K562 (cell line): Measurements from ENCODE around the gene KRT85. TPM values are rescaled to one million over a fixed set of nuclear protein-coding genes. Genes with fewer than 3 reads are reported as not detected.

ENCODE experiments used
- ATAC-seq: fragments of 200-7000 bp; cut with Tn5 transposase; 3 replicates; pipeline ENCODE4 v1.9.1; 2020; ENCODE audit warnings: moderate library complexity
- BruUV-seq: library from RNA; stranded (reverse); fragments of 400-500 nt; replicated peaks from 2 replicates; lab custom pipeline; 2021; lab: Mats Ljungman, UMichigan
- CTCF ChIA-PET: fragments of 300-600 bp; formaldehyde crosslinking; extraction: SDS; loops from one replicate; lab custom pipeline; 2021; ENCODE audit warnings: low intra/inter-chr PET ratio; lab: Yijun Ruan, JAX
- POLR2A ChIA-PET: fragments of 300-600, 350-650 bp; sonication (Branson Sonifier 250); formaldehyde crosslinking; extraction: SDS; loops from one replicate; lab custom pipeline; 2021; ENCODE audit warnings: antibody characterized with exemption, inconsistent platforms; lab: Yijun Ruan, JAX
- DNase-seq, 4 experiments: peaks; one replicate each; pipeline versions ENCODE4 v3.0.0 to v3.0.0-alpha.2; 2011 to 2018; ENCODE audit warnings: low spot score in 3 of 4, mixed read lengths in 3 of 4; ENCODE audit errors: extremely low read depth in 1 of 4
- FAIRE-seq: peaks from 2 replicates; lab custom pipeline; 2011; peaks lifted over from hg19 to GRCh38; lab: Jason Lieb, UNC
- H2AFZ ChIP-seq: 2 replicates; pipeline ENCODE4 v1.6.0; 2011; ENCODE audit warnings: low read depth, low read length, control low read depth, inconsistent platforms
- H3K27ac ChIP-seq: fragments of 200-600 bp; 3 replicates; pipeline ENCODE4 v1.8.0; 2011; ENCODE audit warnings: low read depth, mild to moderate bottlenecking, control low read depth, inconsistent platforms, low read length, moderate library complexity, mixed read lengths; ENCODE audit errors: extremely low read depth
- H3K27me3 ChIP-seq, 2 experiments: fragments of 300-600 bp in 1 of 2; 2 replicates in 1 of 2; 3 replicates in 1 of 2; pipeline versions ENCODE4 v1.6.0 to v1.8.0; 2011; ENCODE audit warnings: inconsistent platforms in 2 of 2, low read length in 2 of 2, mild to moderate bottlenecking in 1 of 2, mixed read lengths in 1 of 2, moderate library complexity in 1 of 2; ENCODE audit not compliant: control insufficient read depth in 2 of 2, insufficient read depth in 2 of 2
- H3K36me3 ChIP-seq: fragments of 300-600 bp; 3 replicates; pipeline ENCODE4 v1.8.0; 2011; ENCODE audit warnings: mild to moderate bottlenecking, low read length, inconsistent platforms; ENCODE audit not compliant: control insufficient read depth, insufficient read depth
- H3K4me1 ChIP-seq, 2 experiments: fragments of 200-600 bp in 1 of 2; replicated peaks in 1 of 2; 2 replicates in 1 of 2; 3 replicates in 1 of 2; pipeline versions ENCODE4 v1.5.1 to v1.8.0; 2011; ENCODE audit warnings: inconsistent platforms in 2 of 2, low read length in 2 of 2, mild to moderate bottlenecking in 1 of 2, mixed read lengths in 1 of 2, moderate library complexity in 1 of 2; ENCODE audit not compliant: control insufficient read depth in 2 of 2, insufficient read depth in 2 of 2
- H3K4me2 ChIP-seq: 2 replicates; pipeline ENCODE4 v1.6.1; 2011; ENCODE audit warnings: low read length, control low read depth, inconsistent platforms, mixed read lengths; ENCODE audit not compliant: insufficient read depth
- H3K4me3 ChIP-seq: fragments of 200-600 bp; sonication (generic), shearing (Covaris generic); 2 replicates; pipeline ENCODE4 v1.5.1; 2016; ENCODE audit warnings: control low read depth, inconsistent platforms
- H3K79me2 ChIP-seq: fragments of 200-600 bp; 3 replicates; pipeline ENCODE4 v1.8.0; 2011; ENCODE audit warnings: low read length, inconsistent platforms; ENCODE audit not compliant: control insufficient read depth, insufficient read depth
- H3K9ac ChIP-seq, 2 experiments: 2 replicates each; pipeline versions ENCODE4 v1.6.0 to v1.6.1; 2011; ENCODE audit warnings: low read depth in 2 of 2, low read length in 2 of 2, control low read depth in 1 of 2, inconsistent platforms in 1 of 2, mild to moderate bottlenecking in 1 of 2, mixed read lengths in 1 of 2; ENCODE audit not compliant: insufficient read depth in 1 of 2
- H3K9me1 ChIP-seq: one replicate; pipeline ENCODE4 v1.6.0; 2011; ENCODE audit warnings: inconsistent platforms, mild to moderate bottlenecking, low read length, moderate library complexity; ENCODE audit not compliant: control insufficient read depth, insufficient read depth
- H3K9me3 ChIP-seq: replicated peaks from 2 replicates; pipeline ENCODE4 v1.5.1; 2011; ENCODE audit warnings: low read depth, low read length, inconsistent platforms; ENCODE audit not compliant: control insufficient read depth, insufficient read depth
- H4K20me1 ChIP-seq: replicated peaks from 2 replicates; pipeline ENCODE4 v1.6.1; 2011; ENCODE audit warnings: low read length, inconsistent platforms, mixed read lengths; ENCODE audit not compliant: control insufficient read depth, insufficient read depth
- C11orf30 ChIP-seq: fragments of 450-650 bp; IDR thresholded peaks from 2 replicates; pipeline ENCODE4 v1.6.1; 2016; ENCODE audit warnings: low read depth, mild to moderate bottlenecking
- MAFF ChIP-seq: IDR thresholded peaks from 2 replicates; pipeline ENCODE4 v1.6.1; 2012; ENCODE audit warnings: low read length, improper control_type of control experiment
- MAFK ChIP-seq: IDR thresholded peaks from 2 replicates; pipeline ENCODE4 v1.6.1; 2011; ENCODE audit warnings: low read length, improper control_type of control experiment
- PHB ChIP-seq: fragments of 250-450 bp; sonication (Bioruptor Pico); IDR thresholded peaks from 2 replicates; pipeline ENCODE4 v1.5.0; 2021
- RHOXF2B ChIP-seq: fragments of 250-450 bp; sonication (Bioruptor Pico); conservative IDR thresholded peaks from 2 replicates; pipeline ENCODE4 v1.5.1; 2021
- TSC22D4 ChIP-seq: fragments of 450-650 bp; IDR thresholded peaks from 2 replicates; pipeline ENCODE4 v1.6.1; 2016; ENCODE audit warnings: missing genetic modification characterization, missing biosample characterization, control low read depth
- ZNF212 ChIP-seq: fragments of 450-650 bp; formaldehyde crosslinking; IDR thresholded peaks from 2 replicates; pipeline ENCODE4 v1.4.0; 2020; ENCODE audit warnings: mild to moderate bottlenecking
- ZNF316 ChIP-seq: fragments of 450-650 bp; IDR thresholded peaks from 2 replicates; pipeline ENCODE4 v1.6.1; 2016
- ZNF695 ChIP-seq: fragments of 450-650 bp; formaldehyde crosslinking; IDR thresholded peaks from 2 replicates; pipeline ENCODE4 v1.4.0; 2020; ENCODE audit warnings: mild to moderate bottlenecking, moderate library complexity
- ZNF79 ChIP-seq: fragments of 250-450 bp; sonication (Bioruptor Pico); IDR thresholded peaks from 2 replicates; pipeline ENCODE4 v1.4.0; 2020; ENCODE audit warnings: low read depth, mild to moderate bottlenecking, moderate library complexity
- WGBS: fragments of 100-300 bp; shearing (Covaris generic); methylation state at CpG from one replicate; pipeline ENCODE4 v1.1.6; 2016; ENCODE audit warnings: low coverage, mixed read lengths; ENCODE audit not compliant: insufficient coverage; ENCODE audit errors: missing lambda C conversion rate; 5-methylcytosine and 5-hydroxymethylcytosine counted together
- in situ Hi-C: fragments of 300-500 bp; cut with MboI; formaldehyde crosslinking; loops from 4 replicates; pipeline ENCODE4 v1.15.0; 2018; ENCODE audit warnings: inconsistent platforms, mixed read lengths
- intact Hi-C: fragments of 100-400 bp; cut with micrococcal nuclease; formaldehyde crosslinking; loops from 2 replicates; pipeline ENCODE4 v1.14.2; 2022
- polyA plus RNA-seq, 8 experiments: library from polyadenylated mRNA; depleted of rRNA in 4 of 8; stranded (reverse) in 5 of 8; unstranded in 3 of 8; fragments of >200 nt; fragmentation: Nextera tagmentation in 2 of 8; fragmentation: Illumina TruSeq in 1 of 8; extraction: Ambion mirVana in 2 of 8; extraction: Trizol in 1 of 8; gene quantifications; 2 replicates each; pipeline versions ENCODE4 v1.2.1 to v1.2.3, GENCODE V29; 2011 to 2014; ENCODE audit warnings: inconsistent platforms in 1 of 8, missing spikeins in 1 of 8
- total RNA-seq, 7 experiments: library from RNA; depleted of rRNA in 6 of 7; stranded (reverse); fragments of >200 nt in 6 of 7; fragmentation: Illumina TruSeq in 2 of 7; extraction: Trizol in 2 of 7; gene quantifications; 2 replicates each; pipeline versions ENCODE4 v1.2.1 to v1.2.3, GENCODE V29; 2011 to 2021; ENCODE audit warnings: low replicate concordance in 1 of 7
- TF ChIP-seq, protein P1 (sequence below): fragments of 450-650 bp; formaldehyde crosslinking; IDR thresholded peaks from 2 replicates; pipeline ENCODE4 v1.4.0; 2020; ENCODE audit warnings: mild to moderate bottlenecking, moderate library complexity
- TF ChIP-seq, protein P2 (sequence below), 2 experiments: fragments of 450-650 bp; IDR thresholded peaks; 2 replicates each; pipeline ENCODE4 v1.6.1; 2016; ENCODE audit warnings: mild to moderate bottlenecking in 2 of 2, borderline replicate concordance in 1 of 2, low read depth in 1 of 2, moderate library complexity in 1 of 2

KRT85 gene
- total and polyA plus RNA-seq, 9 of the 15 experiments (the other 6 are each of a cell fraction or from before 2014, with no cell fraction given): not detected

DNA sequence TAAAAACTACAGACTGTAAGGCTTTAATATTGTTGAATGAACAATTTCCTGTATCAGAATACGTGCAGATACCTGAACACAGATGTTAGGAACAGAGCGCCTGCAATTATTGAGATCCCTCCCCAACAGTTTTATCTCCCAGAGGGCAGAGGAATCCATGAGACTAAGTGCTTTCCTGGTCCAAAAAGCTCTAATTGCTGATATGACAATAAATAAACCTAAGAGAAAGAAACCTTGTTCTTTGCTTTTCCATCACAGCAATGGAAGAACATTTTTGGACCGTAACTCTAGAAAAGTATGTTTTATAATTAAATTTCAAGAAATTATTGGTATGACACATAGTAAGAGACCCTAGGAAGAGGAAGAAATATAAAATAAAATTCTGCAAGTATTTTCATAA lies 33.1 kb downstream of the KRT85 start:
- no peaks in the 10 kb centered on the region for H3K9me3 ChIP-seq
- H3K9ac ChIP-seq: no peak overlapping the region
- intact Hi-C loops (no loop called here), in situ Hi-C loops (no loop called here)
- no peak overlapping the region for H2AFZ ChIP-seq
- ChIA-PET POLR2A (no interaction called here), CTCF (no interaction called here)
- H4K20me1 ChIP-seq: no peaks in the 10 kb centered on the region
- DNase-seq: no peak
- no peaks in the 10 kb centered on the region for H3K79me2 ChIP-seq
- H3K4me1 ChIP-seq: no peaks in the 10 kb centered on the region
- peaks cover 0 to 5% of the 10 kb centered on the region in 2 experiments; a peak in 1 of 5 replicates for H3K27me3 ChIP-seq
- TF ChIP-seq, protein P1, sequence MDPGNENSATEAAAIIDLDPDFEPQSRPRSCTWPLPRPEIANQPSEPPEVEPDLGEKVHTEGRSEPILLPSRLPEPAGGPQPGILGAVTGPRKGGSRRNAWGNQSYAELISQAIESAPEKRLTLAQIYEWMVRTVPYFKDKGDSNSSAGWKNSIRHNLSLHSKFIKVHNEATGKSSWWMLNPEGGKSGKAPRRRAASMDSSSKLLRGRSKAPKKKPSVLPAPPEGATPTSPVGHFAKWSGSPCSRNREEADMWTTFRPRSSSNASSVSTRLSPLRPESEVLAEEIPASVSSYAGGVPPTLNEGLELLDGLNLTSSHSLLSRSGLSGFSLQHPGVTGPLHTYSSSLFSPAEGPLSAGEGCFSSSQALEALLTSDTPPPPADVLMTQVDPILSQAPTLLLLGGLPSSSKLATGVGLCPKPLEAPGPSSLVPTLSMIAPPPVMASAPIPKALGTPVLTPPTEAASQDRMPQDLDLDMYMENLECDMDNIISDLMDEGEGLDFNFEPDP (CRISPR knock-in tag): no peak
- TF ChIP-seq TSC22D4 (tag) (no peak), ZNF79 (no peak), PHB (CRISPR knock-in tag) (no peak), MAFK (peak; percentile 60), ZNF695 (CRISPR knock-in tag) (no peak), ZNF212 (CRISPR knock-in tag) (no peak), MAFF (peak; percentile 54), C11orf30 (peak; percentile 51), ZNF316 (peak; percentile 68), RHOXF2B (CRISPR knock-in tag) (no peak)
- TF ChIP-seq, protein P2, sequence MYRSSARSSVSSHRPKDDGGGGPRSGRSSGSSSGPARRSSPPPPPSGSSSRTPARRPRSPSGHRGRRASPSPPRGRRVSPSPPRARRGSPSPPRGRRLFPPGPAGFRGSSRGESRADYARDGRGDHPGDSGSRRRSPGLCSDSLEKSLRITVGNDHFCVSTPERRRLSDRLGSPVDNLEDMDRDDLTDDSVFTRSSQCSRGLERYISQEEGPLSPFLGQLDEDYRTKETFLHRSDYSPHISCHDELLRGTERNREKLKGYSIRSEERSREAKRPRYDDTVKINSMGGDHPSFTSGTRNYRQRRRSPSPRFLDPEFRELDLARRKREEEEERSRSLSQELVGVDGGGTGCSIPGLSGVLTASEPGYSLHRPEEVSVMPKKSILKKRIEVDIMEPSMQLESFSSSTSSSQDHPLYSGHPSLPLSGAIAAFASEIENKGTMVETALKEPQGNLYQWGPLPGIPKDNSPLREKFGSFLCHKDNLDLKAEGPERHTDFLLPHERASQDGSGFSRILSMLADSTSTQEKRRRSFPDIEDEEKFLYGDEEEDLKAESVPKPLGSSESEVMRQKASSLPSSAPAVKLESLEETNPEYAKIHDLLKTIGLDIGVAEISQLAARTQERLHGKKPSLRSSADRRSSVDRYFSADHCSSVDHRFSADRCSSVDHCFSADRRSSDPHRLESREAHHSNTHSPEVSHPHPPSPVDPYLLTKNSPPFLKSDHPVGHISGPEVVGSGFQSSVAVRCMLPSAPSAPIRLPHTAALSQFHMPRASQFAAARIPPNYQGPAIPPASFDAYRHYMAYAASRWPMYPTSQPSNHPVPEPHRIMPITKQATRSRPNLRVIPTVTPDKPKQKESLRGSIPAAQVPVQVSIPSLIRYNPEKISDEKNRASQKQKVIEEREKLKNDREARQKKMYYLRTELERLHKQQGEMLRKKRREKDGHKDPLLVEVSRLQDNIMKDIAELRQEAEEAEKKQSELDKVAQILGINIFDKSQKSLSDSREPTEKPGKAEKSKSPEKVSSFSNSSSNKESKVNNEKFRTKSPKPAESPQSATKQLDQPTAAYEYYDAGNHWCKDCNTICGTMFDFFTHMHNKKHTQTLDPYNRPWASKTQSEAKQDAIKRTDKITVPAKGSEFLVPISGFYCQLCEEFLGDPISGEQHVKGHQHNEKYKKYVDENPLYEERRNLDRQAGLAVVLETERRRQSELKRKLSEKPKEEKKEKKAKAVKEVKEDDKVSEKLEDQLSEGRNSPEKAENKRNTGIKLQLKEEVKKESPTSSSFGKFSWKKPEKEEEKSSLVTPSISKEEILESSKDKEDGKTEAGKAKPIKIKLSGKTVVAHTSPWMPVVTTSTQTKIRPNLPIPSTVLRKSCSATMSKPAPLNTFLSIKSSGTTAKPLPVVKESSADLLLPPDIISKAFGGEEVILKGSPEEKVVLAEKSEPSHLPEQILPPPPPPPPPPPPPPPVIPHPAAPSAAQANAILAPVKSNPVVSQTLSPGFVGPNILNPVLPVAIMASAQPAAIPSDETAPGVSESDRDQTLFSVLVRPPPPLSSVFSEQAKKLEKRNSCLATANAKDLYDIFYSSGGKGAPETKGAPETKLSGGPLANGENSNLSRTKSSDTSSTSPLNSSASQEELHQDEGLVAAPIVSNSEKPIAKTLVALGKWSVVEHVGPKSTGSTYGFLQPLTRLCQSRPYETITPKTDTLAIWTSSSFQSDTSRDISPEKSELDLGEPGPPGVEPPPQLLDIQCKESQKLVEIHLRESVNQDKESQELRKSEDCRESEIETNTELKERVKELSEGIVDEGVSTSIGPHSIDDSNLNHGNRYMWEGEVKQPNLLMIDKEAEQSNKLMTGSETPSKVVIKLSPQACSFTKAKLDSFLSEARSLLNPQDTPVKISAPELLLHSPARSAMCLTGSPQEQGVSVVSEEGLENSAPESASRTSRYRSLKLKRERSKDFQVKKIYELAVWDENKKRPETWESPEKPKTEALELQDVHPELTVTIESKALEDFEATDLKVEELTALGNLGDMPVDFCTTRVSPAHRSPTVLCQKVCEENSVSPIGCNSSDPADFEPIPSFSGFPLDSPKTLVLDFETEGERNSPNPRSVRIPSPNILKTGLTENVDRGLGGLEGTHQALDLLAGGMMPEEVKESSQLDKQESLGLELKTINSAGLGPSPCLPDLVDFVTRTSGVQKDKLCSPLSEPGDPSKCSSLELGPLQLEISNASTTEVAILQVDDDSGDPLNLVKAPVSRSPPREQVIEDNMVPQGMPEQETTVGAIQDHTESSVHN (IDR thresholded peaks at IDR 0.05; ENCODE audit: borderline replicate concordance in 1 of 2, low read depth in 1 of 2): no peak
- H3K4me2 ChIP-seq: no peak overlapping the region
- no peak for ATAC-seq
- H3K36me3 ChIP-seq: no peaks in the 10 kb centered on the region
- no TSS peak for BruUV-seq
- H3K9me1 ChIP-seq: no peaks in the 10 kb centered on the region
- FAIRE-seq: no peak
- H3K27ac ChIP-seq: no peak overlapping the region
- 6% methylated on average over 3 of the region's 3 CpGs for WGBS
- H3K4me3 ChIP-seq: no peak overlapping the region
